Panc1 (cell line): Measurements from ENCODE around the gene KIF1A. TPM values are rescaled to one million over a fixed set of nuclear protein-coding genes. Genes with fewer than 3 reads are reported as not detected.

ENCODE experiments used
- ATAC-seq: fragments of 200-7000 bp; cut with Tn5 transposase; 2 replicates; pipeline ENCODE4 v1.9.1; 2020; ENCODE audit warnings: mild to moderate bottlenecking, moderate library complexity
- BruUV-seq: library from RNA; stranded (reverse); fragments of 400-500 nt; replicated peaks from 2 replicates; lab custom pipeline; 2021; lab: Mats Ljungman, UMichigan
- CTCF ChIA-PET: fragments of 300-600 bp; sonication (Branson Sonifier 250); formaldehyde crosslinking; loops from one replicate; lab custom pipeline; 2022; ENCODE audit warnings: antibody characterized with exemption; lab: Charles Lee
- POLR2A ChIA-PET: fragments of 300-600 bp; sonication (Branson Sonifier 250); formaldehyde crosslinking; loops from one replicate; lab custom pipeline; 2022; ENCODE audit warnings: antibody characterized with exemption; lab: Charles Lee
- DNase-seq: peaks from one replicate; pipeline ENCODE4 v3.0.0-alpha.2; 2010; ENCODE audit warnings: low read depth, low spot score
- H3K27ac ChIP-seq: 2 replicates; pipeline ENCODE4 v1.5.1; 2011; ENCODE audit warnings: mild to moderate bottlenecking, low read length, inconsistent platforms
- H3K27me3 ChIP-seq: fragments of 200-500 bp; sonication (Bioruptor generic); 2 replicates; pipeline ENCODE4 v1.6.0; 2014; ENCODE audit warnings: low read length, inconsistent platforms; ENCODE audit not compliant: control insufficient read depth, insufficient read depth
- H3K36me3 ChIP-seq: fragments of 200-500 bp; sonication (Bioruptor generic); 2 replicates; pipeline ENCODE4 v1.5.1; 2014; ENCODE audit warnings: inconsistent platforms, mild to moderate bottlenecking, low read length, moderate library complexity; ENCODE audit not compliant: control insufficient read depth, insufficient read depth
- H3K4me1 ChIP-seq: 2 replicates; pipeline ENCODE4 v1.5.1; 2011; ENCODE audit warnings: inconsistent platforms, mild to moderate bottlenecking, low read length, moderate library complexity; ENCODE audit not compliant: control insufficient read depth, insufficient read depth
- H3K4me3 ChIP-seq, 2 experiments: 2 replicates each; pipeline ENCODE4 v1.5.1; 2011 to 2012; ENCODE audit warnings: low read depth in 2 of 2, low read length in 2 of 2, mild to moderate bottlenecking in 2 of 2, inconsistent platforms in 1 of 2, moderate library complexity in 1 of 2
- H3K9me3 ChIP-seq: fragments of 200-500 bp; sonication (Bioruptor generic); 2 replicates; pipeline ENCODE4 v1.5.1; 2014; ENCODE audit warnings: low read depth, mild to moderate bottlenecking, inconsistent platforms, low read length, moderate library complexity; ENCODE audit not compliant: control insufficient read depth, insufficient read depth
- CTCF ChIP-seq: fragments of 450-650 bp; IDR thresholded peaks from 2 replicates; pipeline ENCODE4 v1.5.1; 2017; ENCODE audit warnings: mild to moderate bottlenecking
- POLR2AphosphoS5 ChIP-seq: IDR thresholded peaks from 2 replicates; pipeline ENCODE4 v1.6.1; 2012; ENCODE audit warnings: mild to moderate bottlenecking, low read depth, low read length, moderate library complexity
- SIN3A ChIP-seq: IDR thresholded peaks from 2 replicates; pipeline ENCODE4 v1.6.1; 2012; ENCODE audit warnings: low read depth, mild to moderate bottlenecking, low read length, moderate library complexity, borderline replicate concordance; ENCODE audit not compliant: insufficient read depth
- TCF7L2 ChIP-seq: IDR thresholded peaks from 2 replicates; pipeline ENCODE4 v1.6.1; 2011; ENCODE audit warnings: mild to moderate bottlenecking, low read depth, low read length, inconsistent platforms
- in situ Hi-C: cut with HindIII; loops from 2 replicates; pipeline ENCODE4 v1.10.0; 2016; ENCODE audit warnings: low sequenced_read_pairs, low pct_unique_long_range_greater_than_20kb
- intact Hi-C: fragments of 100-400 bp; cut with micrococcal nuclease; formaldehyde crosslinking; loops from one replicate; pipeline ENCODE4 v1.10.0; 2022; ENCODE audit not compliant: unreplicated experiment
- total RNA-seq: library from RNA; stranded (reverse); gene quantifications from one replicate; pipeline ENCODE4 v1.2.1, GENCODE V29; 2021; ENCODE audit not compliant: unreplicated experiment
- TF ChIP-seq, protein P1 (sequence below), 2 experiments: IDR thresholded peaks; 2 replicates each; pipeline ENCODE4 v1.6.1; 2011 to 2012; ENCODE audit warnings: low read depth in 2 of 2, control low read depth in 1 of 2, low read length in 1 of 2, mild to moderate bottlenecking in 1 of 2, moderate library complexity in 1 of 2; ENCODE audit not compliant: insufficient read depth in 1 of 2

KIF1A gene
- total RNA-seq, 1 experiment from 2014 or later = 132 TPM

DNA sequence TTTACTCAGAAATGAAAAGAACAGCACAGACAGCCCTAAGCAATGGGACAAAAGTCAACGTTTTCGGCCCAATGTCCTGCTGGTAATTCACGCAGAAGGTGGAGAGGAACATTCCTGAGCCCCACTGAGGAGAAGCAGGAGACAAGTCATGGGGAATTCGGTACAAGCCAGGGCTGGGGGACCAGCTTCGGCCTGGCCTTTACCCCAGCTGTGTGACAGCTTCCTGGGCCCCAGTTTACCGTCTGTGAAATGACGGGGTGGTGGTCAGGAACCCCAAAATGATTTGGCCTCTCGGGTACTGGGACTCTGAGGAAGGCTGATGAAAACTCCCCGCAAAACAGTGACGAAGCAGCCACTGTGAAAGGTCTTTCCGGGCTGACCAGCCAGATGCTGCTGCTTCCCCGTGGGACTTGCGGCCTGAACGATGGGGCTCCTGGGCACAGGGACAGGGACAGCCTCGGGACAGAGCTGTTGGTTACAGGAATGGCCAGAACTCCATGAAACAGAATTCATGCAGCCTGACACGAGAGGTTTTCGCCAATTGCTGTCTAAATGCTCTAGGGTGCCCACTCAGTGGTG is 21.6 kb downstream of the KIF1A start:
- no peak overlapping the region for H3K4me3 ChIP-seq
- H3K27me3 ChIP-seq = no peaks in the 10 kb centered on the region
- no peaks in the 10 kb centered on the region; the same call in none of the 2 replicates for H3K36me3 ChIP-seq
- TF ChIP-seq CTCF = no peak
- TF ChIP-seq POLR2AphosphoS5 = no peak
- TF ChIP-seq, protein P1, sequence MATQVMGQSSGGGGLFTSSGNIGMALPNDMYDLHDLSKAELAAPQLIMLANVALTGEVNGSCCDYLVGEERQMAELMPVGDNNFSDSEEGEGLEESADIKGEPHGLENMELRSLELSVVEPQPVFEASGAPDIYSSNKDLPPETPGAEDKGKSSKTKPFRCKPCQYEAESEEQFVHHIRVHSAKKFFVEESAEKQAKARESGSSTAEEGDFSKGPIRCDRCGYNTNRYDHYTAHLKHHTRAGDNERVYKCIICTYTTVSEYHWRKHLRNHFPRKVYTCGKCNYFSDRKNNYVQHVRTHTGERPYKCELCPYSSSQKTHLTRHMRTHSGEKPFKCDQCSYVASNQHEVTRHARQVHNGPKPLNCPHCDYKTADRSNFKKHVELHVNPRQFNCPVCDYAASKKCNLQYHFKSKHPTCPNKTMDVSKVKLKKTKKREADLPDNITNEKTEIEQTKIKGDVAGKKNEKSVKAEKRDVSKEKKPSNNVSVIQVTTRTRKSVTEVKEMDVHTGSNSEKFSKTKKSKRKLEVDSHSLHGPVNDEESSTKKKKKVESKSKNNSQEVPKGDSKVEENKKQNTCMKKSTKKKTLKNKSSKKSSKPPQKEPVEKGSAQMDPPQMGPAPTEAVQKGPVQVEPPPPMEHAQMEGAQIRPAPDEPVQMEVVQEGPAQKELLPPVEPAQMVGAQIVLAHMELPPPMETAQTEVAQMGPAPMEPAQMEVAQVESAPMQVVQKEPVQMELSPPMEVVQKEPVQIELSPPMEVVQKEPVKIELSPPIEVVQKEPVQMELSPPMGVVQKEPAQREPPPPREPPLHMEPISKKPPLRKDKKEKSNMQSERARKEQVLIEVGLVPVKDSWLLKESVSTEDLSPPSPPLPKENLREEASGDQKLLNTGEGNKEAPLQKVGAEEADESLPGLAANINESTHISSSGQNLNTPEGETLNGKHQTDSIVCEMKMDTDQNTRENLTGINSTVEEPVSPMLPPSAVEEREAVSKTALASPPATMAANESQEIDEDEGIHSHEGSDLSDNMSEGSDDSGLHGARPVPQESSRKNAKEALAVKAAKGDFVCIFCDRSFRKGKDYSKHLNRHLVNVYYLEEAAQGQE (IDR thresholded peaks at IDR 0.05; ENCODE audit: insufficient read depth in 1 of 2, low read depth in 2 of 2, low read length in 1 of 2) = no peak
- no peak for TF ChIP-seq TCF7L2
- no peak for TF ChIP-seq SIN3A
- H3K9me3 ChIP-seq = 0 out of 2 replicates have a peak, but pooled peaks cover 2% of the 10 kb centered on the region
- ChIA-PET CTCF (no interaction called here), POLR2A (no interaction called here)
- in situ Hi-C loops = no loop called here
- H3K27ac ChIP-seq = no peak overlapping the region
- intact Hi-C loops = no loop called here
- no TSS peak for BruUV-seq
- H3K4me1 ChIP-seq = no peaks in the 10 kb centered on the region
- DNase-seq (no peak), ATAC-seq (no peak)

DNA sequence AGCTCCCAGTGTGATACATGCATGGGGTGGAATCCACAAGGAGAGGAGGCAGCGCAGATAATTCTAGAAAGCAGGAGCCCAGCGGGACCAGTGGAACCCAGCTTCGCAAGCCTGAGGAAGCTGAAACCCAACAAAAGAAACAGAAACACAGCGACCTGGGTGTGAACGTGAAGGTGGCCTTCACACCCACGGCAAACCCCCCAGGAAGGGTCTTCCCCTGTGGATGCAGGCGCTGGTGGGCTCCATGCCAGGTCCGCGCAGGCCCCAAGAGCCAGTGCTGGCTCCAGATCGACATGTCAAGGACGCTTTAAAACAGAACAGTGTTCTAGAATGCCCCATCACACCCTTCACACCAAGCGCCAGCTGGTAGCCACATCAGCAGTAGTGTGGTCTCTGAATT is 22.1 kb downstream of the KIF1A start:
- ATAC-seq (no peak), DNase-seq (no peak)
- BruUV-seq = no TSS peak
- H3K4me1 ChIP-seq = no peaks in the 10 kb centered on the region
- no peaks in the 10 kb centered on the region; the same call in none of the 2 replicates for H3K36me3 ChIP-seq
- 0 out of 2 replicates have a peak, but pooled peaks cover 2% of the 10 kb centered on the region for H3K9me3 ChIP-seq
- ChIA-PET POLR2A (no interaction called here), CTCF (no interaction called here)
- in situ Hi-C loops = no loop called here
- no peak overlapping the region for H3K4me3 ChIP-seq
- TF ChIP-seq TCF7L2 (no peak), POLR2AphosphoS5 (no peak), CTCF (no peak), SIN3A (no peak)
- TF ChIP-seq, protein P1 (IDR thresholded peaks at IDR 0.05; ENCODE audit: insufficient read depth in 1 of 2, low read depth in 2 of 2, low read length in 1 of 2) = no peak
- no peak overlapping the region for H3K27ac ChIP-seq
- intact Hi-C loops = no loop called here
- H3K27me3 ChIP-seq = no peaks in the 10 kb centered on the region
